Skin epidermis (tissue), 12 donors: ENCODE measurements around the gene NTRK2.

Experiments
- H3K27ac ChIP-seq, 21 experiments: fragments of 200-600 bp; sonication (generic) in 11 of 21; one replicate each; pipeline ENCODE4 v1.5.0; 2020; ENCODE audit warnings: mild to moderate bottlenecking in 3 of 21, inconsistent platforms in 2 of 21, moderate library complexity in 2 of 21
- H3K4me3 ChIP-seq, 7 experiments: fragments of 200-600 bp; sonication (generic) in 2 of 7; one replicate each; pipeline ENCODE4 v1.5.0; 2020; ENCODE audit warnings: inconsistent platforms in 2 of 7, mild to moderate bottlenecking in 2 of 7, moderate library complexity in 1 of 7

Gene NTRK2

DNA sequence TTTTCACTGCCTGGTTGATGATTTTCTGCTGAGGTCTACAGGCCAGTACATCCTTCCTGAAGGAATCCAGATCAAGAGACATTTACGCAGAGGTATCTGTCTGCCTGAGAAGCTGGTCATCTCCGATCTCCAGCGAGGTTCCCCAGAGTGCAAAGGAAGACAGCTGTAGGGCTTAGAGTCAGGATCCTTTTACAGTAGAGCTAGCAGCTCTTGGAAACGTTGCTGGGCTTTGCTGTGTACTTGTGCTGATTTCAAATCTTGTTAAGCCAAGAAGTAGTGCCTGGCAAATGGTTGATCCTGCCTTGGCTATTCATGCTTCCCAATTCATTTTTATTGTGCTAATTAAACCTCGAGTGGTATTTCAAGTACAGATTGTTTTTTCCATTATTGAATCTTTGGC is 48.9 kb downstream of the NTRK2 start:
- Histone ChIP-seq H3K4me3 (no peak overlapping the region), H3K27ac (no peak overlapping the region)

DNA sequence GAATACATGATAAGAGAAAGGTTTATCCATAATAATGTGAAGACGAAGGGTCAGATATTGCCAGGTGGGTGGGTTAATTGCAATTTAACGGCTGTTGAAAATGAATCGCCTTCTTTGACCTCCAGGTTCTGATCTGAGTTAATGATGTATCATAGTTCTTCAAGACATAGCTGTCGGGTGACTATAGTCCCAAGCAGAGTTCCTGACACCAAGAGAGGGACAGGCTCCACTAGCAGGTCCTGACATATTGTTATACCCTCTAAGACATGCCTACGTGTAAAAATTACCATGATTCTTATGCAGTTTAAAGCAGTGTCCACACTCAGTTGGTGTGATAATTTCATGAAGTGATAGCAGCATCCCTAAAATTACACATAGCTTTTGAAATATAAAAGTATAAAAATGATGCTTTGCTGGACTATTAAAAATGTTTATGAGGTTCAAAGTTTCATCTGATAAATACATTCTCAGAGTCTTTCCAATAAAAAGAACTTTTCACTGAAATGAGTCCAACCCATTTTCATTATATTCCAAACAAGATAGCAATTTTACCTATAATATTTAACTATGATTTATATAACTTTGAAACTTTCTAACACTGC is 53.0 kb downstream of the NTRK2 start:
- H3K27ac ChIP-seq = no peak overlapping the region
- no peak overlapping the region for H3K4me3 ChIP-seq

DNA sequence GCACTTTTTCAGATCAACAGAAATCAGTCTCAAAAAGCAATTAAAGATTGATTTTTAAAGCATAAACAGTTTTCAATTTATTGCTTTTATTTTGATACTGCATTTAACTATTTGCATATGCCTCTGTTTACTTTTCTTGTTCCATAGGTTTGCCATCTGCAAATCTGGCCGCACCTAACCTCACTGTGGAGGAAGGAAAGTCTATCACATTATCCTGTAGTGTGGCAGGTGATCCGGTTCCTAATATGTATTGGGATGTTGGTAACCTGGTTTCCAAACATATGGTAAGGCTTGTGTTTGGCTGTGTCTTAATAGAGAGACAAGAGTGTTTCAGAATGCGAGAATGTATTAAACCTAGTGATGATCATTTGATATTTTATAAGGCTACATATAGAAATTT is 53.9 kb downstream of the NTRK2 start:
- Histone ChIP-seq H3K27ac (no peak overlapping the region), H3K4me3 (no peak overlapping the region)

DNA sequence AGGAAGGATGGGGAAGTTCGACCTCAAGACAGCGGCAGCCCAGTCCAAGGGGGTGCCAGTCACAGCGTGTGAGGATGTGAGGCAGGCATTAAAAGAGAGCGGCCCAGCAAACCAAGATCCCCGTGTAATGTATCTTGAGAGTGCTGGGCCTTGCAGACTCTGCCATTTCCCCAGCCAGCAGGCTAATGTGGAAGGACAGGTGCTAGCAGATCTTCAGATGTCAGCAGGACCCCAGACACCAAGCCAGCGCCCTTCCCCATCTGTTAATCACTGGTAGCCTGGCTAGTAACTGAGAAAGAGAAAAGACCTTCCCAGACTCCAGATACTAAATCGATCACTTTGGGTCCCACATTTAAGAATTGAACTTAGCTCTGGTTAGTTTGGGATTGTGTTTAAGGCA is 62.2 kb downstream of the NTRK2 start:
- no peak overlapping the region for H3K27ac ChIP-seq

DNA sequence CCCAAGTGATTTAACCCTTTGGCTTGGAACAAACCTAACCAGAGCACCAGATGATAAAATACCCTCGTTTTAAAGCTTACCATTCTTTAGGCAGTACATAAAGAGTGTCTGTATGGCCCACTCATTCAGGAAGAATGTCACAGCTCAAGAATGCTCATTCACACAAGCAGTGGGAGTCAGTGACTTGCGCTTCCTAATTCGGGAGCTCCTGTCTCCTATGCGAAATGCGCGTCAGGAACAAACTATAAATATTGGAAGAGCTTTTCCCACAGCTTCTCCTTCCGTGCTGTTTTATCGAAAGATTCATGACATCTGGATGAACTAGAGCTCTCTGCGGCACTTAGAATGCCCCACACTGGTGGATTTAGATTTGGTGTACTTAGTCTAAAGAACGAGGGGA is 66.6 kb downstream of the NTRK2 start:
- no peak overlapping the region for H3K27ac ChIP-seq
- no peak overlapping the region for H3K4me3 ChIP-seq

More for the DNA sequence above, 62.2 kb downstream of the NTRK2 start:
- no peak overlapping the region for H3K4me3 ChIP-seq

DNA sequence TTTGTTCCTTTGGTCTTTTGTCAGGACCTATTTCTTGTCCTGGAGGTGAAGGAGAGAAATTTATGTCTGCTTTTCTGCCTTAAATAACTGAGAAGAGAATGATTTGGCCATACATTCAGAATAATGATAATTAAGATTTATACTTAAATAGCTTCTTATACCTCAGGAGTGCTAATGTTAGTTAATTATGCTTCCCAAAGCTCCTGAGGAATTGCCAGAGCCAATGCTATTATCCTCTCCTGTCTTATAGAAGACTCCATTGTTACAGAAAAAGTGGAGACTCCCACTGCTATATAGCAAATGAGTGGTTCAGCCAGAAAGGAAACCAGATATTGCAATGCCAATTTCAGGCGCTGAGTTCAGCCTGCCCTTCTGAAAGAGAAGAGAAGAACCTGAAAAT is 67.0 kb downstream of the NTRK2 start:
- no peak overlapping the region for H3K4me3 ChIP-seq
- H3K27ac ChIP-seq = no peak overlapping the region

DNA sequence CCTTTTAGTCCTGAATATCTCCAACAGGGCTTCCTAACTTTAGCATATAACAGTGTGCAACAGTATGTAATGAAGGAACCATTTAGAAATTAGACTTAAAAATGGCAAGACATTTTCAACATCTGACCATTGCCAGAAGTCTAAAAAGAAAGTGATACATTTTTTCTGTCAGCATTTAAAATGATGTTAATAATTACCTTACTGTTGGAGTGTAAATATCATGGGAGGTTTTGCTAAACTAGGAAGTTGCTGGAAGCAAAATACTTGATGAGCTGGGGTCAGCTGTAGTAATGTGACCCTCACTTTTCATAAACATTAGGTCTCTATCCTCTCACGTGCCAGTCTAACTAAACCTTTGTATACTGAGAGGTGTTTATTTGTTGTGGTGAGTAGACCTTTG is 68.8 kb downstream of the NTRK2 start:
- H3K27ac ChIP-seq = no peak overlapping the region
- no peak overlapping the region for H3K4me3 ChIP-seq

DNA sequence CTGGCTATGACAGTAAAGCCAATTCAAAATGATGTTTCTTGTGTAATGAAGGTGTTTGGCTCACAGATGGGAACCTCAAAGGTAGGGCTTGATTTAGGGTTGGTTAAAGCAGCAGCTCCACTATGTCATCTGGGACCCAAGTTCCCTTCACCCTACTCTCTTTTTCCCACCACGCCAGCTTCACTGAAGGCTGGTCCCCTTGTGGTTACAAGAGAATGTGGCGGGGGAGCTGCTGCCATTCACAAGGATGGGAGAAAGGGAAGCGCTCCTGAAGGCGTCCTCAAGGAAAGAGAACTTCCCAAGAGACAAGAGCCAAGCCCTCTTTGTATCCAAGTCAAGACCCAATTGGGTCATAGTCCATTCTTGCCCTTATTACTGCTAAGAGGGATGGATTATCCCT is 72.7 kb downstream of the NTRK2 start:
- Histone ChIP-seq H3K4me3 (no peak overlapping the region), H3K27ac (no peak overlapping the region)

DNA sequence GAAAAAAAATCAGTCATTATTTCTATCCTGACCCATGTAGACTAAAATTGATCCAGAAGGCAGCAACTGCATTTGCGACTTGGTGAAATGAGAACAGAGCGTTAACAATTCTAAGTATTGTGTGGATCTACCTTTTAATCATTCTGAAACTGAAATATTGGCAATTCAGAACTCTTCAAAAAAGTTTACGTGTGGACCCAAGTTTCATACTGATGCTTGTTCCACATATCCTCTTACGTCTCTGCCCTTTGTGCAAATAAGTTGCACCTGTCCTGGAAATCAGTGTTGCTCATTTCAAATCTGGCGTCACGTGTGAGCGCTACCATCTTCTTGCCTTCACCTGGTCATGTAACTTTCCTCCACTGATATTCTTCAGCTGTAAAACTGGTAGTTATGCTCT is 74.7 kb downstream of the NTRK2 start:
- no peak overlapping the region for H3K27ac ChIP-seq
- no peak overlapping the region for H3K4me3 ChIP-seq

DNA sequence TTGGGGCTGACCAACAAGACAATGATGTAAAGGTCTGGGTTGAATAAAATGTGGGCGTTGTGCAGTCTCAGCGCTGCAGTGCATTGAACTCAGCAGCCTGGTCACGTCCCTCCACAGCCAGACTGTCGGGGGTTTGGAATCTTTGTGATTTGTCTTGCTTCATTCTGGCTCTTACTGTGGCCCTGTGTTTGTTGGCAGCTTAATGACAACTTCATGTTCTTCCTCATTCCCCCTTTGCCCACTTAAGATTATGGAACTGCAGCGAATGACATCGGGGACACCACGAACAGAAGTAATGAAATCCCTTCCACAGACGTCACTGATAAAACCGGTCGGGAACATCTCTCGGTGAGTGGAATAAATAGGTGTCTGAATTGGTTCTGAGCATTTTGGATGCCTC is 75.2 kb downstream of the NTRK2 start:
- Histone ChIP-seq H3K27ac (no peak overlapping the region), H3K4me3 (no peak overlapping the region)

DNA sequence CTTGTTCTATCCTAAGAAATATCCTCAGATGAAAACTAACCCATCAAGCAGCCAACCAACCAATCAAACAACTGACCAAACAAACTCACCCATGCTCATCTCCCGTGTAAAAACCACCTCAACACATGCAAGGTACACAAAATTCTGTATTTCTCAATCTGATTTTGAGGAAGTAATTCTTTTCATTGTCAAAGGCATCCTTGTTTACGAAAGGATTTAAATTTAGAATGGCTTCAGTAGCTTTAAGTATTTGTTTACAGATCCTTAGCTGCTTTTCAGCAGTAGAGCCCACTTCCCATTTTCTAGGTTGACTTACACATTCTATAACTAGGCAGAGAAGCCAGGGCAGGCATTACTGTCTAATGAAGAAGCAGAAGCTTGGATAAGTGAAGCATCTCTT is 78.6 kb downstream of the NTRK2 start:
- no peak overlapping the region for H3K27ac ChIP-seq

DNA sequence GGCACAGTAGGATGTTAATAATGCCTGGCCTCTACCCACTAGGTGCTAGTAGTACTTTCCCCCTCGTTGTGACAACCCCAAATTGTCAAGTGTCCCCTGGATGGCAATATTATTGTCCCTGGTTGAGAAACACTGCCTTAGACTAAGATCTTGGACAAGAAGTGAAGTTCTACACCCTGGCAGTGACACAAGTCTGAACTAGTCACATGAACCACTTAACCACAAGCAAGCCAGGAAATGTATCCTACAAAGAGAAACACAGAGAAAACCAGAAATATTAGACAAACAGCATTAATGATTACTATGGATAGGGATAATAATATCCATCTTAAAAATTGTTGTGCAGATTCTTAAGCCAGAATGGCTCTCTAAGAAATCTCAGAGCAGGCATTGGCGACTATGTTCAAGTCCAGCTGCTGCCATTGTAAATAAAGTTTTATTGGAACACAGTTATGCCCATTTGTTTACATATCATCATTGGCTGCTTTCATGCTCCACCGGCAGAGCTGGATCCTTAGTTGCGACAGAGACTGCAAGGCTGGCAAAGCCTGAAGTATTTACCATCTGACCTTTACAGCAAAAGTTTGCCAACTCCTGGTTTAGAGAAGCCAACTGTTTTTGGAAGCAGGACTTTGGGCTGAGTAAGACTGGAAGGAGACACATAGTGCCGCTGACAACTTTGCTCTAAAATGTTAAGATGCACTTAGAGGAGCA is 80.8 kb downstream of the NTRK2 start:
- H3K27ac ChIP-seq = peak overlapping the region in 3 of 21 experiments; percentile 13 to 39 (median 35)
- no peak overlapping the region for H3K4me3 ChIP-seq

More for the DNA sequence above, 78.6 kb downstream of the NTRK2 start:
- no peak overlapping the region for H3K4me3 ChIP-seq

DNA sequence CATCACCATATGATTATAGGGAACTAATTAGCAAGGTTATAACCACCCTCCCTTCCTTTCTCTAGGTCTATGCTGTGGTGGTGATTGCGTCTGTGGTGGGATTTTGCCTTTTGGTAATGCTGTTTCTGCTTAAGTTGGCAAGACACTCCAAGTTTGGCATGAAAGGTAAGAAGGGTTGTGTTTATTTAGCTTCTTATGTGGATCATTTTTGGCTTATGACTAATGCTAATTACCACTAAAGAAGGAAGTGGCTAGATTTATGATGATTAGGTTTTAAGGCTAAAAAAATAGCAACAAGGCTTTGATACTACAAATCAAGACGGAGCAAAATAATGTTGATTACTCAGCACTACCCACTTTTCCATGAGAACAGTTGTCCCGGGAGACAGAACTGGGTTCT is 82.4 kb downstream of the NTRK2 start:
- H3K27ac ChIP-seq = peak overlapping the region in 1 of 21 experiments; percentile 37

DNA sequence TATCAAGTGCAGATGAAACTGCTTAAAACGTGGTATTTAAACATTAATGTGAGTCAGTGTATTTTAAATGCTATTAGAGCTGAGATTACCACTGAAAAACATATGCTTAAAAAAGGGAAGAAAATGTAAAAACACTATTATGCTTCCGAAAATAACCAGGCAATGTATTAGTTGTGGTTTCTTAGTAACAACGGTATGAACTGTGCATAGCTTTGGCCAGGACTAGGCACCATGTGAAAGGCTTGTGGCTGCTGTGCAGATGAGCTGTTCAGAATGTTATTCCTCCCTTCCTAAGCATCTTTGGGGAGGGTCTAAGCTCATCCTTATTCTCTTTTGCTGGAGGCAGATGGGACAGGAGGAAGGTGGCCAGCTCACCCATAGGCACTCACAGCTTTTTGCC is 84.9 kb downstream of the NTRK2 start:
- H3K4me3 ChIP-seq = no peak overlapping the region
- no peak overlapping the region for H3K27ac ChIP-seq

More for the DNA sequence above, 82.4 kb downstream of the NTRK2 start:
- H3K4me3 ChIP-seq = no peak overlapping the region

DNA sequence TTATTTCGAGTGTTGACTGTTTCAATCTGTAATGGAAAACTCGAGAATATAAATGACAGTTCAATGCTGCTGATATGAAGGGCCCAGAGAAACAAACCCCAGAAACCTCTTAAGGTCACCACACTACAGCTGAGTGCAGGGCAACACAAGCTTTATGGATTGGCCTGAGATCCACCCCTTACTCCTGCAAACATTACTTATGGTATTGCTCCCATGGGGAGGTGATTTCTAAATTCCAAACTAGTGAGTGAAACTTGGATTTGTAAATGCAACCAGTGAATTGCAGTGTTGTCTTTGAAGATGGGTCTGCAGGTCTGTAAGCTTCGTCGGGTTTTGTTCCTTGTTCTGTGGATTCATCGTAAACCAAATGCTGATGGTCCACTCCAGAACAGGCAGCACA is 85.4 kb downstream of the NTRK2 start:
- no peak overlapping the region for H3K27ac ChIP-seq

DNA sequence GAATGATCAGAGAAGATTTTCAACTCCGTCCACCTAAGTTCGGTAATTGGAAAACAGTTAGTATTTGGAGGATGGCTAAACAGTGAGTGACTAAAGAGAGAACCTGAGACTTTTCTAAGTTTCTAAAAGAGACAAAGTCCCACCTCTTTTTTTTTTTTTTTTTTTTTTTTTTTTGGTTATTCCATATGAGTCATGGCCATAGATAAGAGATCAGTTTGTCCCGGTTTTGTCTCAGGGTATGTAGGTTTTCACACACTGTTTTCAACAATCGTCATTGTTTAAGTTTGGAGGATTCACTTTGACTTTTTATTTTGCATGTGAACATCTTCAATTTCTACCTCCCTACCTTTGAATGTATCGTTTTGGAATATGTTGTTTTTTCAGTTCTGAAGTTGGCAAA is 85.9 kb downstream of the NTRK2 start:
- Histone ChIP-seq H3K27ac (no peak overlapping the region), H3K4me3 (no peak overlapping the region)

More for the DNA sequence above, 85.4 kb downstream of the NTRK2 start:
- H3K4me3 ChIP-seq = no peak overlapping the region

DNA sequence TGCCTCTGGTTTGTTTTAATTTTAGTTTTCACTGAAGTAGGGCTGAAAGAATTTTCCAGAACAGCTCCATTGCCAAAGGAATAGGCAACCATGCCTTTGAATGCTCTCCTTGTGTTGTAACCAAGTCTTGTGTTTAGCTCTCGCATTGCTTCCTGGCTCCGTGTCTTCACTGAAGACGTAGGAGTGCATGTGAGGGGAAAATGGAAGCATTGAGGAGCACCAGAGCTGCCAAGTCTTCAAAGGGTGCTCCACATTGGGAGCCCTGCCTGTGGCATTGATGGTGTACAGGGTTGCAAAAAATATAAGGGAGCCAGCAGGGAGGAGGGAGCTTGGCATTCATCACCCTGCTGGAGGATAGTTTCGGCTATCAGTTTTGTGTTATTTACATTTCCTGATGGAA is 86.6 kb downstream of the NTRK2 start:
- Histone ChIP-seq H3K4me3 (no peak overlapping the region), H3K27ac (peak overlapping the region in 1 of 21 experiments; percentile 4)

DNA sequence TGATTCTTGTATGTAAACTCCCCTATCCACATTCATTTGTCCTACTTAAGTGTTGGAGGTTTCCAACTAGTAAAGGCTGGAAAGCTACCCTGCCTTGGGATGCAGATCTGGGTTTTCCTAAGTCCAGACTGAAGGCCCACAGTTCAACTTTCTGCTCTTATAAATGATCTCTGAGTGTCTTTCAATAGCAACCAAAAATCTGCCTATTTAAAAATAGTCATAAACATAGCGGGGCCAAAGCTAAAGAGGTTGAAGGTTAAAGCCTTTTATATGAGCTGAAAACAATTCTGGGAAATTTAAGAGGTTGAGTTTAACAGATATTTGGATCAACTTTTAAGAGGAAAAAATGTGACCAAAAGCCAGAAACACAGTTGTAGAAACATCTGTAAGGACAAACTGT is 87.2 kb downstream of the NTRK2 start:
- Histone ChIP-seq H3K27ac (no peak overlapping the region), H3K4me3 (no peak overlapping the region)

DNA sequence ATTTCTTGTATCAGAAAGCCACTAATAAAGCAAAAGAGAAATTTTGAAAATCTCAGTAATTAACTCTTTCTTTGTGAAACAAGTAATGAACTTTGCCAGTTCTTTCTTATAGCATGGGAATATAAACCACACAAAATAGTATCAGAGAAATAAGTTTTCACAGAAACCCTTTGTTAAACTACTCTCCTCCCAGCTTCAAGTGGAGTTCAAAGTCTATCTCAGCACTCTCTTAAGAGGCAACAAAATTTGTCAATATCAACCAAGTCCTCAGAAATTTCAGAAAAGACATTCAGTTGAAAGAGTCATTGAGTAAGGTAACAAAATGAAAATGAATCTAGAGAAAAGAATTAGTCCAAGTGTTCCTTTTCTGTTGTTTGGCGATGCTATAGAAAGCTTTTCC is 89.3 kb downstream of the NTRK2 start:
- H3K4me3 ChIP-seq = no peak overlapping the region
- H3K27ac ChIP-seq = peak overlapping the region in 3 of 21 experiments; percentile 37 to 67 (median 52)

DNA sequence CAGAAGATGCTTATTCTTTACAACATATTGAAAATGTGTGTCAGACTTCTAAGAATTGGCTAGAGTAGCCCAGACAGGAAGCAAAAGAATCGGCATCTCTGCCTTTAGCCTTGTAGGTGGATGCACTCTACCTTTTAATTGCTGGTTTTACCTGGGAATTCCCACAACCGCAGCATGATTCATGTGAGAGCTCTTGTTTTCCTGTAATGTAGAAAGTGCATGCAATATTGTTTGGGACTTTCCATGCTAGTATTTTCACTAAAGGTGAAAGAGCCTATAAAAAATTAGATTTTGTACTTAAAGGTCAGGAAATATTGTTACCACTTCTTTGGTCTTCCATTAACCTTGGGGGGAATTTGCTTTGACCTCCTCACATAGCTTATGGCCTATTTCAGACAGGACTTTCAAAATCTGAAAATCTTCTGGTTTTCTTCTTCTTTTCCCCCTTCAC is 89.8 kb downstream of the NTRK2 start:
- peak overlapping the region in 7 of 21 experiments; percentile 2 to 67 (median 37) for H3K27ac ChIP-seq
- no peak overlapping the region for H3K4me3 ChIP-seq

DNA sequence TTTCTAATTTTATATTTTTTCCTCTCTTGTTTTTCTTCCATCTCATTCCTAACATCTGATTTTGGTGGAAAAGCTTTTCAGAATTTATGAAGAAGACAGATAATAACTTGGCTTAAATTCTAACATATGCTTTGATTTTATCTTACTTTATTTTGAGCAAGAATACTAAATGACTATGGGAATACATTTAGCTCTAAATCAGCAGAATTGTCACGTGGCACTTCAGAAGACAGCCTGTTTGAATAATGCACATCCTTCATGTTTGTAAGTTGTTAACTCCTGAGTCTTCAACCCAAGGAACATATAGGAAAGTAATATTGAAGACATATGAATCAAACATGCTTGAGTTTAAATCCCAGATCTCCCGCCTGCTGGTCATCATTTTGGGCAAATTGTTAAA is 90.3 kb downstream of the NTRK2 start:
- peak overlapping the region in 6 of 21 experiments; percentile 2 to 67 (median 36) for H3K27ac ChIP-seq
- no peak overlapping the region for H3K4me3 ChIP-seq
